ENCODE measurements around the gene JMJD1C. TPM values are rescaled to one million over a fixed set of nuclear protein-coding genes. Genes with fewer than 3 reads are reported as not detected.
A peak's percentile ranks its signal among the peaks of the same experiment; 100 is the strongest.
"Not testable (repeated sequence)": the region's sequence is repeated elsewhere in the genome, so short reads cannot be mapped to it uniquely, and the experiment has no call there.

Gene JMJD1C
- total RNA-seq, 2 donors from 2014 or later = 68.7 to 74.5 TPM

- H3K27ac Mint-ChIP-seq = no peak overlapping the region
- peak; percentile 65 for ATAC-seq (replicated peaks)
- peaks cover 28% of the 10 kb centered on the region for H3K4me1 Mint-ChIP-seq
- no peaks in the 10 kb centered on the region for H3K9me3 Mint-ChIP-seq
- no peak overlapping the region for H3K4me3 Mint-ChIP-seq
- H3K27me3 Mint-ChIP-seq = no peaks in the 10 kb centered on the region
- H3K36me3 Mint-ChIP-seq (ENCODE audit: low read depth) = peaks cover 6% of the 10 kb centered on the region
Measured at GRCh38 chr10:63384001-63384400, 81.8 kb downstream of the JMJD1C start.

DNA sequence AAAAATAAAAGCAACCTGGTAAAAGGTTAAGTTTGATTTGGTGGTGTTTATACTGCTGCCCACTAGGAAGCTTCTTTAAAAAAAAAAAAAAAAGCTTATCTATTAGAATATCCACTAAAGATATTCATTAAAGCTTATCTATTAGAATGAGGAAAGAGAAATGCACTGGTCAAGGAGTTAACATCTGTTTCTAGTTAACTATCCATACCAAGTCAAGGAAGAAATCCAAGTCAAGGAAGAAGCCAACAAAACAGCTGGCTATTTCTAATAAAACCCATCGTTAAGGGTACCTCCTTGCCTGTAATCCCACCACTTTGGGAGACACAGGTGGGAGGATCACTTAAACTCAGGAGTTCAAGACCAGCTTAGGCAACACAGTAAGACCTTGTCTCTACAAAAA is 82.6 kb downstream of the JMJD1C start:
- H3K27me3 Mint-ChIP-seq = no peaks in the 10 kb centered on the region
- ATAC-seq (replicated peaks) = no peak
- H3K9me3 Mint-ChIP-seq = no peaks in the 10 kb centered on the region
- peaks cover 6% of the 10 kb centered on the region for H3K36me3 Mint-ChIP-seq (ENCODE audit: low read depth)
- no peak overlapping the region for H3K27ac Mint-ChIP-seq
- peaks cover 20% of the 10 kb centered on the region for H3K4me1 Mint-ChIP-seq
- no peak overlapping the region for H3K4me3 Mint-ChIP-seq

DNA sequence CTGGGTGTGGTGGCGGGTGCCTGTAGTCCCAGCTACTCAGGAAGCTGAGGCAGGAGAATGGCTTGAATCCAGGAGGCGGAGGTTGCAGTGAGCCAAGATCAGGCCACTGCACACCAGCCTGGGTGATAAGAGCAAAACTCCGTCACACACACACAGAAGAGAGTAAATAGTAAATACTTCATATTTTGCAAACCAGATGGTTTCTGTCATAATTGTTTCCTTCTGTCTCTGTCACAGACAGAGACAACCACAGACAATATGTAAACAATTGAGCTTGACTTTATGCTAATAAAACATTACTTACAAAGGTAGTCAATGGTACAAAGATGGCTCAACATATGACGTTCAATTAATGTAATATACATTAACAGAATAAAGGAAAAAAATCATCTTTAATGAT is 83.7 kb downstream of the JMJD1C start:
- Mint-ChIP-seq H3K4me1 (peaks cover 15% of the 10 kb centered on the region), H3K4me3 (no peak overlapping the region), H3K36me3 (ENCODE audit: low read depth) (peaks cover 6% of the 10 kb centered on the region), H3K9me3 (no peaks in the 10 kb centered on the region), H3K27me3 (no peaks in the 10 kb centered on the region), H3K27ac (no peak overlapping the region)
- ATAC-seq (replicated peaks) = no peak

- not testable (repeated sequence) for H3K4me3 Mint-ChIP-seq; ATAC-seq (replicated peaks); H3K27ac Mint-ChIP-seq; H3K27me3 Mint-ChIP-seq; H3K9me3 Mint-ChIP-seq
- Mint-ChIP-seq H3K4me1 (peaks cover 15% of the 10 kb centered on the region), H3K36me3 (ENCODE audit: low read depth) (peaks cover 20% of the 10 kb centered on the region)
Measured at GRCh38 chr10:63377305-63377661, 88.5 kb downstream of the JMJD1C start.

GRCh38 chr10:63376560-63377304 is 89.0 kb downstream of the JMJD1C start:
- no peak for ATAC-seq (replicated peaks)
- peaks cover 20% of the 10 kb centered on the region for H3K36me3 Mint-ChIP-seq (ENCODE audit: low read depth)
- no peaks in the 10 kb centered on the region for H3K27me3 Mint-ChIP-seq
- H3K4me3 Mint-ChIP-seq = no peak overlapping the region
- H3K27ac Mint-ChIP-seq = no peak overlapping the region
- H3K4me1 Mint-ChIP-seq = peaks cover 15% of the 10 kb centered on the region
- no peaks in the 10 kb centered on the region for H3K9me3 Mint-ChIP-seq

- Mint-ChIP-seq H3K4me3 (no peak overlapping the region), H3K27me3 (no peaks in the 10 kb centered on the region), H3K27ac (no peak overlapping the region), H3K36me3 (ENCODE audit: low read depth) (peaks cover 20% of the 10 kb centered on the region), H3K9me3 (no peaks in the 10 kb centered on the region), H3K4me1 (peaks cover 15% of the 10 kb centered on the region)
- ATAC-seq (replicated peaks) = no peak
Measured at GRCh38 chr10:63375859-63376258, 89.9 kb downstream of the JMJD1C start.

GRCh38 chr10:63375458-63375857 is 90.3 kb downstream of the JMJD1C start:
- Mint-ChIP-seq H3K9me3 (no peaks in the 10 kb centered on the region), H3K4me1 (peaks cover 15% of the 10 kb centered on the region), H3K36me3 (ENCODE audit: low read depth) (peaks cover 19% of the 10 kb centered on the region), H3K27ac (no peak overlapping the region), H3K27me3 (no peaks in the 10 kb centered on the region), H3K4me3 (no peak overlapping the region)
- ATAC-seq (replicated peaks) = no peak

DNA sequence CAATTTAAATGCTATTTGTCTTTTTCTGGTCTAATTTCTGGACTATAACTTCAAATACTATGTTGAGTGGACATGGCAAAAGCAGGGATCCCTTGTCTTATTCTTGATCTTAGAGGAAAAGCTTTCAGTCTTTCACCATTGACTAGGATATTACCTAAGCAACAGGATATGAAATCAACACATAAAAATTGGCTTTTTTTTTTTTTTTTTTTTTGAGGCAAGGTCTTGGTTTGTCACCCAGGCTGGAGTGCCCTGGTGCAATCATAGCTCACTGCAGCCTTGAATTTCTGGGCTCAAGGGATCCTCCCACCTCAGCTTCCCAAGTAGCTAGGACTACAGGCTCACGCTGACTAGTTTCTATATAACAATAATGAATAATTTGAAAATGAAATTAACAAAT is 90.8 kb downstream of the JMJD1C start:
- Mint-ChIP-seq H3K36me3 (ENCODE audit: low read depth) (peaks cover 14% of the 10 kb centered on the region), H3K9me3 (no peaks in the 10 kb centered on the region), H3K4me3 (no peak overlapping the region), H3K27me3 (no peaks in the 10 kb centered on the region), H3K4me1 (peaks cover 15% of the 10 kb centered on the region), H3K27ac (no peak overlapping the region)
- no peak for ATAC-seq (replicated peaks)

- Mint-ChIP-seq H3K27ac (no peak overlapping the region), H3K27me3 (no peaks in the 10 kb centered on the region), H3K4me3 (no peak overlapping the region), H3K36me3 (ENCODE audit: low read depth) (peaks cover 13% of the 10 kb centered on the region), H3K4me1 (peaks cover 15% of the 10 kb centered on the region), H3K9me3 (no peaks in the 10 kb centered on the region)
- no peak for ATAC-seq (replicated peaks)
Measured at GRCh38 chr10:63373176-63373575, 92.6 kb downstream of the JMJD1C start.

DNA sequence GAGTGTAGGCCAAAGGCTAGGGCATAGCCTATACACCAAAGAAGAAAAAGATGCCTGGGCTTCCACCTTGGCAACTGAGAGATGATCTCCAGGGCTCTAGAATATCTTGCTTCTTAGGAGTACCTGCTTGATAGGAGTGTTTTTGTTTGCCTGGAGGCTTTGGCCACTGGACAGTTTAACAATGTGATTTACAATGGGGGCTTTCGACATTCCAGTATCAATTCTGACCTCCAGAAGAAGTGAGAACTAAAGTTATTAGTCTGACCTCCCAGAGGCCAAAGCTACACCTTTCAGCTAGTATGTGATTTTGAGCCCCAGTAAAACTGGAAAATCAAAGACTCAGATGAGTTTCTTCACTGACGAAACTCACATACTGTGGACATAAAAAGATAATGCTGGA is 96.1 kb downstream of the JMJD1C start:
- Mint-ChIP-seq H3K9me3 (no peaks in the 10 kb centered on the region), H3K4me1 (peaks cover 7% of the 10 kb centered on the region), H3K27ac (no peak overlapping the region), H3K36me3 (ENCODE audit: low read depth) (no peaks in the 10 kb centered on the region), H3K4me3 (no peak overlapping the region), H3K27me3 (no peaks in the 10 kb centered on the region)
- ATAC-seq (replicated peaks) = no peak

- H3K27me3 Mint-ChIP-seq = no peaks in the 10 kb centered on the region
- H3K4me3 Mint-ChIP-seq = no peak overlapping the region
- H3K4me1 Mint-ChIP-seq = peaks cover 7% of the 10 kb centered on the region
- H3K36me3 Mint-ChIP-seq (ENCODE audit: low read depth) = no peaks in the 10 kb centered on the region
- H3K27ac Mint-ChIP-seq = no peak overlapping the region
- ATAC-seq (replicated peaks) = no peak
- H3K9me3 Mint-ChIP-seq = no peaks in the 10 kb centered on the region
Measured at GRCh38 chr10:63368365-63368764, 97.4 kb downstream of the JMJD1C start.

- no peak overlapping the region for H3K4me3 Mint-ChIP-seq
- no peaks in the 10 kb centered on the region for H3K36me3 Mint-ChIP-seq (ENCODE audit: low read depth)
- no peaks in the 10 kb centered on the region for H3K27me3 Mint-ChIP-seq
- H3K9me3 Mint-ChIP-seq = no peaks in the 10 kb centered on the region
- ATAC-seq (replicated peaks) = no peak
- H3K4me1 Mint-ChIP-seq = peaks cover 4% of the 10 kb centered on the region
- no peak overlapping the region for H3K27ac Mint-ChIP-seq
Measured at GRCh38 chr10:63366933-63367332, 98.8 kb downstream of the JMJD1C start.

DNA sequence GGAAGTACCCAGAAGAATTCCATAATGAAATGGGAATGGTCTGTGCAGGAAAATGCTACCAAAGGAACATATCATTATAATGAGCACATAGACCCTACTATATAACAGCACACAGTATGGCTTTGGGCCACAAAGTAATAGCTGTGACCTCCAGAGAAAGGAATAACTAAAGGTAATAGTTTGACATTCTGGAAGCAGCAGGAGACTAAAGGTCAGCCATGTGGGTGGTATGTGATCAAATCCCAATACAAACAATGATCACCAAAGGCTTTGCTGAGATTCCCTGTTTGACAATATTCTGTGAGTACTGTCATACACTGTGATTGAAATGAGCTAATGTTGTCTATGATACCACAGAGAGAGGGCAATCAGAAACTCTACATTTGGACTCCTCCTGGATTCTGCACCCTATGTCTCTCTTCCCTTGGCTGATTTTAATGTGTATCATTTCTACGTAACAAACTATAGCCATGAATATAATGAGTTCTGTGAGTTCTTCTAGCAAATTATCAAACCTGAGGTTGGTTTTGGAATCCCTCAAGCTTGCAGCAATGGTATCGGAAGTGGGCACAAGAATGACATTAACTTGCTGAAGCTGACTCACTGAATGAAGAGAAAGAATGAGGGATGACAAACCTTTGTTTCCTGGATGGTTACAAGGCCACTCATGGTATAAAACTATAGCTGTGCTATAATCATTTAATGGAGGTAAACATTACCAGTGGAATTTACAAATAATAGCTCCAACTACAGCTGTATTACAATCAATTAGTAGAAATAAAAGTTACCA is 99.6 kb downstream of the JMJD1C start:
- Mint-ChIP-seq H3K4me3 (no peak overlapping the region), H3K27ac (no peak overlapping the region), H3K36me3 (ENCODE audit: low read depth) (no peaks in the 10 kb centered on the region), H3K27me3 (no peaks in the 10 kb centered on the region), H3K9me3 (no peaks in the 10 kb centered on the region), H3K4me1 (peaks cover 4% of the 10 kb centered on the region)
- ATAC-seq (replicated peaks) = peak; percentile 39

DNA sequence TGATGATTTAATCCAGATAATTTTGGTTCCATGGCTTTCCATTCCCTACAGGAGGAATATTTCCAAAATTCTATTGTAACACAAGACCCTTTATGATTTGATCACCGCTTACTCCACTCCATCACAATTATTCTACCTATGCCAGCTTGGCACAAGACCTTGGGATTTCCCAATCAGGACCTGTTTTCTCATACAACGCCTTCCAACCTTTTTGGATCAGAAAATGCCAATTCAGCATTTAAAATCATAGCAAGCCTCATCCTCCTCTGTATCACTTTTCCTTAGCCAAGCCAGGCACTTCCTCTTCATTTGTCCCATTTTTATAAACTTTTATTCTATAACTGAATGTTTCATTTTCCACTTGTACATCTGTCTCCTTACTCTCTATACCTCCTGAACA is 100.9 kb downstream of the JMJD1C start:
- no peak for ATAC-seq (replicated peaks)
- Mint-ChIP-seq H3K36me3 (ENCODE audit: low read depth) (no peaks in the 10 kb centered on the region), H3K27me3 (no peaks in the 10 kb centered on the region), H3K27ac (no peak overlapping the region), H3K9me3 (no peaks in the 10 kb centered on the region), H3K4me1 (peaks cover 4% of the 10 kb centered on the region), H3K4me3 (no peak overlapping the region)

DNA sequence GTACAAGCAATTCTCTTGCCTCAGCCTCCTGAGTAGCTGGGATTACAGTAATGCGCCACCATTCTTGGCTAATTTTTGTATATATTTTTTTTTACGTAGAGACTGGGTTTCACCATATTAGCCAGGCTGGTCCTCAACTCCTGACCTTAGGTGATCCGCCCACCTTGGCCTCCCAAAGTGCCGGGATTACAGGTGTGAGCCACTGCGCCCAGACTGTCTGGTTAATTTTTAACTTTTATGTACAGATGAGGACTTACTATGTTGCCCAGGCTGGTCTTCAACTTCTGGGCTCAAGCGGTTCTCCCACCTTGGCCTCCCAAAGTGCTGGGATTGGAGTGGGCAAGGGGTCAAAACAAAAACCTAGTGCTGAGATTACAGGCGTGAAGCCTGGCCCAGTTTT is 101.8 kb downstream of the JMJD1C start:
- ATAC-seq (replicated peaks) = no peak
- Mint-ChIP-seq H3K27me3 (no peaks in the 10 kb centered on the region), H3K9me3 (no peaks in the 10 kb centered on the region), H3K36me3 (ENCODE audit: low read depth) (no peaks in the 10 kb centered on the region), H3K27ac (no peak overlapping the region), H3K4me1 (peaks cover 4% of the 10 kb centered on the region), H3K4me3 (no peak overlapping the region)

All from activated T-helper 17 cell treated with anti-CD3 and anti-CD28 coated beads, Interleukin-2, amount 50 U/mL, for 72 hours (primary cell).